Activated naive CD8-positive, alpha-beta T cell (primary cell): ENCODE data around the gene ACP4.
"Not testable (repeated sequence)": the region's sequence is repeated elsewhere in the genome, so short reads cannot be mapped to it uniquely, and the experiment has no call there.

Experiments used
- H3K27ac Mint-ChIP-seq: one replicate; pipeline ENCODE4 v1.8.0; 2021; ENCODE audit warnings: mixed read lengths
- H3K27me3 Mint-ChIP-seq: one replicate; pipeline ENCODE4 v1.8.0; 2021; ENCODE audit warnings: mixed read lengths
- H3K36me3 Mint-ChIP-seq: one replicate; pipeline ENCODE4 v1.8.0; 2021; ENCODE audit warnings: mixed read lengths
- H3K4me1 Mint-ChIP-seq: one replicate; pipeline ENCODE4 v1.8.0; 2021; ENCODE audit warnings: low read depth, mixed read lengths
- H3K4me3 Mint-ChIP-seq: one replicate; pipeline ENCODE4 v1.8.0; 2021; ENCODE audit warnings: mild to moderate bottlenecking, mixed read lengths
- H3K9me3 Mint-ChIP-seq: one replicate; pipeline ENCODE4 v1.8.0; 2021; ENCODE audit warnings: low read depth, mixed read lengths

The ACP4 gene

DNA sequence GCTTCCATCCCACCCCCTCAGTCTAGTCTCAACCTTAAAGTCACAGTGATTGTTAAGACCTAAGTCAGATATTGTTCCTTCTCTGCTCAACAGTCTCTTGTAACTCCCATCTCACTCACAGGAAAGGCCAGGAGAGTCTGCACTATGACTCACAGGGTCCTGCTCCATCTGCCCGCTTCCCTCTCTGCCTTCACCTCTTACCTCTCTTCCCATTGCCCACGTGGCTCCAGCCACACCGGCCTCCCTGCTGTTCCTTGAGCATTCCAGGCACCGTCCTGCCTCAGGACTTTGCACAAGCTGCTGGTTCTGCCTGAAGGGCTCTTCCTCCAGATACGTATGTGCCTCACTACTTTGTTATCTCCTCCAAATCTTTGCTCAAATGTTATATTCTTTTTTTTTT lies 23.0 kb upstream of the ACP4 start:
- H3K27me3 Mint-ChIP-seq, H3K4me1 Mint-ChIP-seq, H3K9me3 Mint-ChIP-seq, H3K27ac Mint-ChIP-seq, H3K4me3 Mint-ChIP-seq, H3K36me3 Mint-ChIP-seq: not testable (repeated sequence)

DNA sequence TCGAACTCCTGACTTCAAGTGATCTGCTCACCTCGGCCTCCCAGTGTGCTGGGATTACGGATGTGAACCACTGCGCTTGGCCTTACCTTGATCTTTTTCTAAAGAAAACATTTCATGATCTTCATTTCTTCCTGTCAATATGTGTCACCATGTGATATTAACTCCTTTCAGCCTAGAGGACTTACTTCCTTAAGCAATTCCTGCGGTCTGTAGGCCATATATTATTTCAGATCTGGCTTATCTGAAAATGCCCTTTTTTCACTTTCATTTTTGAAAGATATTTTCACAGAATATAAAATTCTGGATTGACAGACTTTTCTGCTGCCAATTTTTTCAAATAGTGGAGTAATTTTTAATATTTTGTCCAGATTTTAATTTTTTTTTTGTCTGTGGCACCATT lies 21.9 kb upstream of the ACP4 start:
- no peaks in the 10 kb centered on the region for H3K9me3 Mint-ChIP-seq
- H3K36me3 Mint-ChIP-seq, result no peaks in the 10 kb centered on the region
- H3K4me1 Mint-ChIP-seq, result no peaks in the 10 kb centered on the region
- peaks cover 8% of the 10 kb centered on the region for H3K27me3 Mint-ChIP-seq
- H3K27ac Mint-ChIP-seq, result no peak overlapping the region
- no peak overlapping the region for H3K4me3 Mint-ChIP-seq

- not testable (repeated sequence) for H3K36me3 Mint-ChIP-seq, H3K4me1 Mint-ChIP-seq, H3K27ac Mint-ChIP-seq, H3K4me3 Mint-ChIP-seq, H3K9me3 Mint-ChIP-seq
- peaks cover 17% of the 10 kb centered on the region for H3K27me3 Mint-ChIP-seq
These were observed 20.1 kb upstream of the ACP4 start, which contains the start of gene GPR32 for GRCh38 chr19:50770164-50770563. GPR32 (plus strand) TSS chr19:50770464; CDS start chr19:50770601, 137 bp downstream.

GRCh38 chr19:50770888-50771287 lies 19.3 kb upstream of the ACP4 start:
- H3K4me3 Mint-ChIP-seq, result no peak overlapping the region
- no peak overlapping the region for H3K27ac Mint-ChIP-seq
- H3K36me3 Mint-ChIP-seq, result no peaks in the 10 kb centered on the region
- no peaks in the 10 kb centered on the region for H3K9me3 Mint-ChIP-seq
- no peaks in the 10 kb centered on the region for H3K4me1 Mint-ChIP-seq
- peaks cover 20% of the 10 kb centered on the region for H3K27me3 Mint-ChIP-seq

DNA sequence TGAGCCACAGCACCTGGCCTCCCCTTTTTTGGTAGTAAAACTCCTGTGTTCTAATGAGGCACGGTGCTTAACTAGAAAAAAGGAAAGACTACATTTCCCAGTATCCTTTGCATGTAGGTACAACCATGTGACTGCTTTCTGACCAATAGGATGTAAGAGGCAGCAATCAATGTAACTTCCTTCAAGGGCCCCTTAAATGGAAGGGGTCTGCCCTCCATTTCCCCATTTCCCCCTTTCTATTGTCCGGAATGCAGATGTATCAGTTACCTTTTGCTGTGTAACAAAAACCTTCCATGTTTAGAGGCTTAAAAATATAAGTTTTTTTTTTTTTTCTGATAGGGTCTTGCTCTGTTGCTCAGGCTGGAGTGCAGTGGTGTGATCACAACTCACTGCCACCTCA lies 17.7 kb upstream of the ACP4 start:
- no peaks in the 10 kb centered on the region for H3K36me3 Mint-ChIP-seq
- H3K27ac Mint-ChIP-seq, result no peak overlapping the region
- H3K9me3 Mint-ChIP-seq, result no peaks in the 10 kb centered on the region
- no peak overlapping the region for H3K4me3 Mint-ChIP-seq
- H3K27me3 Mint-ChIP-seq, result peaks cover 25% of the 10 kb centered on the region
- no peaks in the 10 kb centered on the region for H3K4me1 Mint-ChIP-seq

- not testable (repeated sequence) for H3K4me1 Mint-ChIP-seq, H3K27ac Mint-ChIP-seq, H3K4me3 Mint-ChIP-seq, H3K36me3 Mint-ChIP-seq, H3K9me3 Mint-ChIP-seq
- peaks cover 28% of the 10 kb centered on the region for H3K27me3 Mint-ChIP-seq
These were observed 17.3 kb upstream of the ACP4 start for GRCh38 chr19:50772912-50773311.

DNA sequence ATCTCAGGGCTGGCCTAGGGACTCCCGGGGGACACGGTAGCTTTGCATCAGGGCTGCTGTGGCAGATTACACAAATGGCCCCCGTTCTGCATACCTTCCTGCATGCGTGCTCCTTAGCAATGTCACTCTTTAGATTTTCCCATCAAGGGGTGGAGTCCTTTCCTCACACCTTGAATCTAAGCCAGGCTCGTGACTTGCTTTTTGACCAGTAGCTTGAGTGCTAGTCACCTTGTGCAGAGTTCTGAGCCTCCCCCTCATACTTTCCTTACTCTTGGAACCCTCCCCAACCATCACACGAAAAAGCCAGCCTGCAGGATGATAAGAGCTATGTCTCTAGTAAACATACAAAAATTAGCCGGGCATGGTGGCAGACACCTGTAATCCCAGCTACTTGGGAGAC lies 16.8 kb upstream of the ACP4 start:
- H3K4me3 Mint-ChIP-seq, H3K36me3 Mint-ChIP-seq, H3K4me1 Mint-ChIP-seq, H3K27ac Mint-ChIP-seq, H3K9me3 Mint-ChIP-seq: not testable (repeated sequence)
- H3K27me3 Mint-ChIP-seq, result peaks cover 31% of the 10 kb centered on the region

- peaks cover 5% of the 10 kb centered on the region for H3K4me1 Mint-ChIP-seq
- H3K4me3 Mint-ChIP-seq, result no peak overlapping the region
- no peak overlapping the region for H3K27ac Mint-ChIP-seq
- no peaks in the 10 kb centered on the region for H3K36me3 Mint-ChIP-seq
- H3K27me3 Mint-ChIP-seq, result peaks cover 47% of the 10 kb centered on the region
- H3K9me3 Mint-ChIP-seq, result no peaks in the 10 kb centered on the region
These were observed 14.1 kb upstream of the ACP4 start for GRCh38 chr19:50776131-50776530.

GRCh38 chr19:50777261-50777660 lies 13.0 kb upstream of the ACP4 start:
- H3K9me3 Mint-ChIP-seq, result no peaks in the 10 kb centered on the region
- peaks cover 5% of the 10 kb centered on the region for H3K4me1 Mint-ChIP-seq
- no peak overlapping the region for H3K27ac Mint-ChIP-seq
- peaks cover 47% of the 10 kb centered on the region for H3K27me3 Mint-ChIP-seq
- no peak overlapping the region for H3K4me3 Mint-ChIP-seq
- H3K36me3 Mint-ChIP-seq, result no peaks in the 10 kb centered on the region

GRCh38 chr19:50777830-50778303 lies 12.3 kb upstream of the ACP4 start:
- Mint-ChIP-seq H3K9me3 (no peaks in the 10 kb centered on the region), H3K36me3 (no peaks in the 10 kb centered on the region), H3K27me3 (peaks cover 50% of the 10 kb centered on the region), H3K4me1 (peaks cover 7% of the 10 kb centered on the region), H3K27ac (no peak overlapping the region), H3K4me3 (no peak overlapping the region)

- Mint-ChIP-seq H3K27me3 (peaks cover 47% of the 10 kb centered on the region), H3K36me3 (no peaks in the 10 kb centered on the region), H3K4me1 (peaks cover 13% of the 10 kb centered on the region), H3K27ac (no peak overlapping the region), H3K9me3 (no peaks in the 10 kb centered on the region), H3K4me3 (no peak overlapping the region)
These were observed 11.2 kb upstream of the ACP4 start for GRCh38 chr19:50778906-50779430.

GRCh38 chr19:50779504-50780457 lies 10.4 kb upstream of the ACP4 start:
- Mint-ChIP-seq H3K27me3 (peaks cover 42% of the 10 kb centered on the region), H3K27ac (no peak overlapping the region), H3K9me3 (no peaks in the 10 kb centered on the region), H3K4me3 (no peak overlapping the region), H3K36me3 (no peaks in the 10 kb centered on the region), H3K4me1 (peaks cover 13% of the 10 kb centered on the region)

DNA sequence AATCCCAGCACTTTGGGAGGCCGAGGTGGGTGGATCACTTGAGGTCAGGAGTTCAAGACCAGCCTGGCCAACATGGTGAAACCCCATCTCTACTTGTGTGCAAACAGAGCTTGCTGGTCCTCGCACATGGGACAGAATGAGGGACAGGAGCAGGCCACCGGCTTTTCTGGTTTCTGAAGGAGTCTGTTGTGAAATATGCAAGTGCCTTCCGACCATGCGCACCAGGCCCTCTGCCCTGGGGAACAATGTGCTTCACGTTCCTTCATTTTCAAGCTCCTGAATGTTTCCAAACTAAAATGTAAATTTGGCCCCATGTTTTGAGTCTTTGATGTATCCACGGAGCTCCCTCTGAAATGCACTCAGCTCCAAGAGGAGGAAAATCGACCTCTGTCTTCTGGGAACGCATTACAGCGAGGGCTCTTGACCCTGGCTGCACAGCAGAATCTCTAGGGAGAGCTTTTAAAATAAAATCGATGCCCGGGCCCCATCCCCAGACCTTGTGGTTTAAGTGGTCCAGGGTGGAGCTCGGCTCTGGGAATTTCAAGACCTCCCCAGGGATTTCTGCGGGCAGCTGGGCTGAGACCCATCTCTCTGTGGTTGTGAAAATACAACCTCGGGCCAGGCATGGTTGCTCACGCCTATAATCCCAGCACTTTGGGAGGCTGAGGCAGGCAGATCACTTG lies 9.3 kb upstream of the ACP4 start:
- Mint-ChIP-seq H3K27me3 (peaks cover 36% of the 10 kb centered on the region), H3K27ac (no peak overlapping the region), H3K9me3 (no peaks in the 10 kb centered on the region), H3K4me3 (no peak overlapping the region), H3K4me1 (peaks cover 13% of the 10 kb centered on the region), H3K36me3 (no peaks in the 10 kb centered on the region)

- H3K36me3 Mint-ChIP-seq, H3K4me3 Mint-ChIP-seq, H3K9me3 Mint-ChIP-seq, H3K4me1 Mint-ChIP-seq: not testable (repeated sequence)
- Mint-ChIP-seq H3K27ac (peak overlapping the region; percentile 50), H3K27me3 (peaks cover 23% of the 10 kb centered on the region)
These were observed 6.4 kb upstream of the ACP4 start for GRCh38 chr19:50783848-50784152.

- H3K9me3 Mint-ChIP-seq, result no peaks in the 10 kb centered on the region
- H3K36me3 Mint-ChIP-seq, result no peaks in the 10 kb centered on the region
- H3K27me3 Mint-ChIP-seq, result peaks cover 14% of the 10 kb centered on the region
- peaks cover 8% of the 10 kb centered on the region for H3K4me1 Mint-ChIP-seq
- H3K27ac Mint-ChIP-seq, result no peak overlapping the region
- no peak overlapping the region for H3K4me3 Mint-ChIP-seq
These were observed 5.5 kb upstream of the ACP4 start for GRCh38 chr19:50784710-50785109.
